Neutrophil (primary cell): Measurements from ENCODE around the gene ZFC3H1.

ENCODE experiments used
- H3K27ac ChIP-seq: fragments of 200-600 bp; sonication (generic); 2 replicates; pipeline ENCODE4 v1.5.1; 2016; ENCODE audit warnings: mild to moderate bottlenecking, moderate library complexity
- H3K27me3 ChIP-seq: fragments of 200-600 bp; sonication (generic); 2 replicates; pipeline ENCODE4 v1.6.0; 2016; ENCODE audit warnings: mild to moderate bottlenecking
- H3K36me3 ChIP-seq: fragments of 200-600 bp; sonication (generic); 2 replicates; pipeline ENCODE4 v1.5.1; 2017
- H3K4me1 ChIP-seq, 2 experiments: fragments of 200-600 bp in 1 of 2; sonication (generic) in 1 of 2; 1 replicate in 1 of 2; 2 replicates in 1 of 2; pipeline versions ENCODE4 v1.5.1 to v1.6.1; 2013 to 2016; ENCODE audit warnings: low read depth in 1 of 2, low read length in 1 of 2, mild to moderate bottlenecking in 1 of 2, moderate library complexity in 1 of 2; ENCODE audit not compliant: control insufficient read depth in 1 of 2, insufficient read depth in 1 of 2
- H3K4me3 ChIP-seq, 2 experiments: fragments of 200-600 bp in 1 of 2; sonication (generic) in 1 of 2; 1 replicate in 1 of 2; 2 replicates in 1 of 2; pipeline ENCODE4 v1.5.1; 2013 to 2016; ENCODE audit warnings: low read depth in 1 of 2, low read length in 1 of 2, mild to moderate bottlenecking in 1 of 2, moderate library complexity in 1 of 2
- H3K9me3 ChIP-seq: fragments of 200-600 bp; sonication (generic); 2 replicates; pipeline ENCODE4 v1.5.1; 2016
- TF ChIP-seq, protein P1 (sequence below): fragments of 200-600 bp; sonication (generic); IDR thresholded peaks from 2 replicates; pipeline ENCODE4 v1.5.1; 2016; ENCODE audit warnings: antibody characterized with exemption

The ZFC3H1 gene

DNA sequence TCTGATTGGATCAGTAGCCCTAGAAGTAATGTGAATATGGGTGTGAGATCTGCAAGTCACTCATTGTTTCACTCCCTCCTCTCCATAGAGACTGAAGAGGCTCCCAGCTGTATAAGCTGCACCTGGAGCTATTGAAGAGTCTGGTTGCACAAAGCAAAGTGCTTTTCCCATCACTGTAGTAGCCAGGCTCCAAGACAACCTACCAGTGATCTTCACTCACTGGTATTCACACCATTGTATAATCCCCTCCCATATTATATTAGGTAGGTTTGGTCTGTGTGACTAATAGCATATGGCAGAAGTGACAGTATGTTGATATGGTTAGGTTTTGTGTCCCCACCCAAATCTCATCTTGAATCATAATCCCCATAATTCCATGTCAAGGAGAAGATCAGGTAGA, 64.4 kb downstream of the ZFC3H1 start:
- Histone ChIP-seq H3K27ac (no peak overlapping the region), H3K4me3 (no peak overlapping the region), H3K4me1 (no peaks in the 10 kb centered on the region), H3K36me3 (no peaks in the 10 kb centered on the region), H3K9me3 (no peaks in the 10 kb centered on the region), H3K27me3 (no peaks in the 10 kb centered on the region)
- TF ChIP-seq, protein P1, sequence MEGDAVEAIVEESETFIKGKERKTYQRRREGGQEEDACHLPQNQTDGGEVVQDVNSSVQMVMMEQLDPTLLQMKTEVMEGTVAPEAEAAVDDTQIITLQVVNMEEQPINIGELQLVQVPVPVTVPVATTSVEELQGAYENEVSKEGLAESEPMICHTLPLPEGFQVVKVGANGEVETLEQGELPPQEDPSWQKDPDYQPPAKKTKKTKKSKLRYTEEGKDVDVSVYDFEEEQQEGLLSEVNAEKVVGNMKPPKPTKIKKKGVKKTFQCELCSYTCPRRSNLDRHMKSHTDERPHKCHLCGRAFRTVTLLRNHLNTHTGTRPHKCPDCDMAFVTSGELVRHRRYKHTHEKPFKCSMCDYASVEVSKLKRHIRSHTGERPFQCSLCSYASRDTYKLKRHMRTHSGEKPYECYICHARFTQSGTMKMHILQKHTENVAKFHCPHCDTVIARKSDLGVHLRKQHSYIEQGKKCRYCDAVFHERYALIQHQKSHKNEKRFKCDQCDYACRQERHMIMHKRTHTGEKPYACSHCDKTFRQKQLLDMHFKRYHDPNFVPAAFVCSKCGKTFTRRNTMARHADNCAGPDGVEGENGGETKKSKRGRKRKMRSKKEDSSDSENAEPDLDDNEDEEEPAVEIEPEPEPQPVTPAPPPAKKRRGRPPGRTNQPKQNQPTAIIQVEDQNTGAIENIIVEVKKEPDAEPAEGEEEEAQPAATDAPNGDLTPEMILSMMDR: no peak

DNA sequence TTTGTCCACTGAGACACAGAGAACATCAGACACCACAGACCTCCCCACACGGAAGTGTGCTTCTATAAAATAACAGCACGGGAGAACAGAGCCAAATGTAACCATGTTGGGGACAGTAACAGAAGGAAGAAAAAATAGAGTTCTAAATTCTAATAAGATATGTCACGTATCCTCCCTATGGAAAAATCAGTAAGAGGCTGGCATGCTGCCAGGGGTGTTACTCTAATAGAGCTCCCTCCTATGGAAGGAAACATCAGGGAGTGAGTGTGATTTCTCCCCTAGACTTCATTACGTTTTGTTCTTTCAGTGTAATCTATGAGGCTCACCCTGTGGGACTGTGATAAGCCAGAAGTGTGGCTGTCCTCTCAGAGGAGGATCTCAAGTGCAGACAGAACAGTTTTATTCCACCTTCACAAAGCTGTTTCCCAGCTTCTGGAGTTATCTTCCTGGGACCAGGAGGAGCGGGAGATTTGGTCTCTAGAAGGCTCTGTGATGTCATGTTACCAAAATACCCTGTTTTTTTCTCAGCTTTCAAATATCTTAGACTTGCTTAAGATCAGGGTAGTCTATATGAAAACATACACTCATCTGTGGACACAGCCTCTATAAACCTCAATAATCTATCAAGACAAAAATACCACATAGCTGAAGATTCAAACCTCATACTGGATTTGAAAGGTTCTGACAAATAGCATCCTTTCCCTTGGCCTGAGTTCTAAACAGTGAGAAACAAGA, 69.3 kb downstream of the ZFC3H1 start:
- H3K27me3 ChIP-seq: no peaks in the 10 kb centered on the region
- H3K36me3 ChIP-seq: no peaks in the 10 kb centered on the region
- H3K4me3 ChIP-seq: no peak overlapping the region
- no peaks in the 10 kb centered on the region for H3K4me1 ChIP-seq
- no peak overlapping the region for H3K27ac ChIP-seq
- TF ChIP-seq, protein P1: no peak
- no peaks in the 10 kb centered on the region for H3K9me3 ChIP-seq

DNA sequence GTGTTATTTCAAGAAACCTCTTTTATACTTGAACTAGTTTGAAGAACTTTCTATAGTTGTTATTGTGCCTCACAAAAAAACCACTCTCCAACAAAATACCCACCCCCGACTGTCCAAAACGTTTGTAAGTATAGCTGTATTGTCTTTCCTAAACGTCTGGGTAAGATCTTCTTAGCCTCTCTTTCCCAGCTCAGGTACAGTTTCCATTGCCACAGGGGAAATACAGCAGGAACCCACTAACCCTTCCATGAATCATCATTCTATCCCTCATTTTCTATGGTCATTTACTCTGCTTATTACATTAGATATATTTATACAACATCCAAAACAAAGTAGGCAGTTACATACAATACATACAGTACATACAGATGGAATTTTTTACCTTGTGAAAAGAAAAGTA, 70.8 kb downstream of the ZFC3H1 start:
- Histone ChIP-seq H3K27ac (no peak overlapping the region), H3K36me3 (no peaks in the 10 kb centered on the region), H3K4me1 (no peaks in the 10 kb centered on the region), H3K27me3 (no peaks in the 10 kb centered on the region), H3K9me3 (no peaks in the 10 kb centered on the region), H3K4me3 (no peak overlapping the region)
- TF ChIP-seq, protein P1: no peak

DNA sequence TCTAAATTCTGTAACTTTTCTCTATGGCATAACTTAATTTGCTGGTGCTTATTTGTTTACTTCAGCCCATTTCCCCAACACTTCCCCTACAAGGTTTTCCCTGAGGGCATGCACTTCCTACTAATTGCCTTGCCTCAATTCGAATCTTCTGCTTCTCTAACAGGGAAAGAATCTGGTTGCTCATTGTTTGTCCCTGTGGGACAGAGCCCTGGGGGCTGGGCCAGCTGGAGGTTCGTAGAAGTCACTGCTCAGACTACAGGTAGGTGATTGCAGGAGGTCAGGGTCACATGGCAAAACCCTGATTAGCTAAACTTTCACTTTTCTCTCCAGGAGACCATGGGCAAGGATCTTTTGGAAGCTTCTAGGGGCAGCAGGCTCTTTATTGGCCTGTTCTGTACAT, 72.0 kb downstream of the ZFC3H1 start:
- Histone ChIP-seq H3K27ac (no peak overlapping the region), H3K36me3 (no peaks in the 10 kb centered on the region), H3K27me3 (no peaks in the 10 kb centered on the region), H3K9me3 (no peaks in the 10 kb centered on the region), H3K4me3 (no peak overlapping the region), H3K4me1 (no peaks in the 10 kb centered on the region)
- TF ChIP-seq, protein P1: no peak

DNA sequence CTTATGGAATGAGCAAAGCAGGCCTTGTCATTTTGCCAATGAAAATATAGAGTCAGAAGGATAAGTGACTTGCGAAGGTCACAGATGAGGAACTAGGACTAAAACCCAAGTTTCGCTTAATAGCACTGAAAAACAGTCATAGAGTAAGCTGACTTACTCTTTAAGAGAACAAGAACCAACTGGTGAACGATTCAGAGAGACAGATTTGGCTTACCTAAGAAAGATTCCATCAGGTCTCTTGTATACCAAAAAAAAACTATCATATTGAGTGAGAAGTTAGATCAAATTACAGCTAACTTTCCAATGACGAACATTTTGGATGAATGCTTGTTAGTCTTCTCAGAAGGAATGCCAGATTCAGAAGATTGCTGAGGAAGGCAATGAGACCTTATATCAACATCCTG, 74.2 kb downstream of the ZFC3H1 start:
- no peaks in the 10 kb centered on the region for H3K4me1 ChIP-seq
- H3K9me3 ChIP-seq: no peaks in the 10 kb centered on the region
- no peak overlapping the region for H3K4me3 ChIP-seq
- H3K27ac ChIP-seq: no peak overlapping the region
- H3K36me3 ChIP-seq: no peaks in the 10 kb centered on the region
- H3K27me3 ChIP-seq: no peaks in the 10 kb centered on the region
- TF ChIP-seq, protein P1: no peak
